GM20431 (cell line): ENCODE measurements around the gene ZC3H12D.
"Not testable (repeated sequence)": the region's sequence is repeated elsewhere in the genome, so short reads cannot be mapped to it uniquely, and the experiment has no call there.

Experiments
- in situ Hi-C: fragments of 300-500 bp; cut with MseI, MboI; formaldehyde crosslinking; loops from one replicate; pipeline ENCODE4 v1.15.0; 2020; ENCODE audit warnings: low sequenced_read_pairs; ENCODE audit not compliant: unreplicated experiment

The ZC3H12D gene

GRCh38 chr6:149484733-149485700 is at the start of gene ZC3H12D:
ZC3H12D (minus strand) TSS chr6:149485014; CDS start chr6:149474543, 10,471 bp downstream.
- in situ Hi-C loops, result no loop called here

GRCh38 chr6:149529650-149530049 is 44.8 kb upstream of the ZC3H12D start:
- in situ Hi-C loops, result no loop called here

- in situ Hi-C loops, result no loop called here
Observed at GRCh38 chr6:149515494-149515893, 30.7 kb upstream of the ZC3H12D start.

- in situ Hi-C loops, result no loop called here
Observed at GRCh38 chr6:149513915-149514314, 29.1 kb upstream of the ZC3H12D start.

- in situ Hi-C loops, result no loop called here
Observed at GRCh38 chr6:149510793-149511512, 26.1 kb upstream of the ZC3H12D start.

GRCh38 chr6:149508485-149508884 is 23.7 kb upstream of the ZC3H12D start:
- in situ Hi-C loops, result no loop called here

GRCh38 chr6:149503872-149504271 is 19.1 kb upstream of the ZC3H12D start:
- in situ Hi-C loops, result no loop called here

GRCh38 chr6:149503276-149503675 is 18.5 kb upstream of the ZC3H12D start:
- in situ Hi-C loops, result no loop called here

- in situ Hi-C loops, result no loop called here
Observed at GRCh38 chr6:149501768-149502167, 17.0 kb upstream of the ZC3H12D start.

- in situ Hi-C loops, result no loop called here
Observed at GRCh38 chr6:149501201-149501600, 16.4 kb upstream of the ZC3H12D start.

- in situ Hi-C loops, result no loop called here
Observed at GRCh38 chr6:149500096-149500495, 15.3 kb upstream of the ZC3H12D start.

GRCh38 chr6:149499066-149499465 is 14.3 kb upstream of the ZC3H12D start:
- in situ Hi-C loops, result no loop called here

GRCh38 chr6:149497365-149497764 is 12.6 kb upstream of the ZC3H12D start:
- in situ Hi-C loops, result no loop called here

- in situ Hi-C loops, result not testable (repeated sequence)
Observed at GRCh38 chr6:149496597-149496996, 11.8 kb upstream of the ZC3H12D start.

- in situ Hi-C loops, result not testable (repeated sequence)
Observed at GRCh38 chr6:149495349-149496016, 10.7 kb upstream of the ZC3H12D start.

GRCh38 chr6:149494810-149495209 is 10.0 kb upstream of the ZC3H12D start:
- in situ Hi-C loops, result not testable (repeated sequence)

- in situ Hi-C loops, result no loop called here
Observed at GRCh38 chr6:149493761-149494320, 9.0 kb upstream of the ZC3H12D start.

- in situ Hi-C loops, result no loop called here
Observed at GRCh38 chr6:149492798-149493343, 8.1 kb upstream of the ZC3H12D start.

- in situ Hi-C loops, result no loop called here
Observed at GRCh38 chr6:149489967-149490366, 5.2 kb upstream of the ZC3H12D start.

- in situ Hi-C loops, result no loop called here
Observed at GRCh38 chr6:149488815-149489214, 4.0 kb upstream of the ZC3H12D start.
